GM19043 (cell line): Measurements from ENCODE around the gene SLC6A9.

Source experiments
- ATAC-seq: cut with Tn5 transposase; IDR thresholded peaks from one replicate; pipeline ENCODE4 v1.9.1; 2021; ENCODE audit warnings: low read depth; ENCODE audit not compliant: unreplicated experiment

SLC6A9 gene

GRCh38 chr1:43953361-43953760 lies 77.9 kb downstream of the SLC6A9 start:
- ATAC-seq: no peak

- no peak for ATAC-seq
These were observed 78.4 kb downstream of the SLC6A9 start for GRCh38 chr1:43952731-43953346.

GRCh38 chr1:43951021-43951985 lies 80.0 kb downstream of the SLC6A9 start:
- no peak for ATAC-seq

GRCh38 chr1:43949678-43950077 lies 81.6 kb downstream of the SLC6A9 start:
- no peak for ATAC-seq

GRCh38 chr1:43947874-43948437 lies 83.3 kb downstream of the SLC6A9 start:
- ATAC-seq: no peak

- ATAC-seq: no peak
These were observed 84.0 kb downstream of the SLC6A9 start for GRCh38 chr1:43947061-43947873.
